HG03520 (cell line): Measurements from ENCODE around the gene PROZ.
"Not testable (repeated sequence)": the region's sequence is repeated elsewhere in the genome, so short reads cannot be mapped to it uniquely, and the experiment has no call there.

Experiments used
- ATAC-seq: cut with Tn5 transposase; IDR thresholded peaks from one replicate; pipeline ENCODE4 v1.9.1; 2021; ENCODE audit warnings: mild to moderate bottlenecking, moderate library complexity; ENCODE audit not compliant: unreplicated experiment

The PROZ gene, protein sequence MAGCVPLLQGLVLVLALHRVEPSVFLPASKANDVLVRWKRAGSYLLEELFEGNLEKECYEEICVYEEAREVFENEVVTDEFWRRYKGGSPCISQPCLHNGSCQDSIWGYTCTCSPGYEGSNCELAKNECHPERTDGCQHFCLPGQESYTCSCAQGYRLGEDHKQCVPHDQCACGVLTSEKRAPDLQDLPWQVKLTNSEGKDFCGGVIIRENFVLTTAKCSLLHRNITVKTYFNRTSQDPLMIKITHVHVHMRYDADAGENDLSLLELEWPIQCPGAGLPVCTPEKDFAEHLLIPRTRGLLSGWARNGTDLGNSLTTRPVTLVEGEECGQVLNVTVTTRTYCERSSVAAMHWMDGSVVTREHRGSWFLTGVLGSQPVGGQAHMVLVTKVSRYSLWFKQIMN

DNA sequence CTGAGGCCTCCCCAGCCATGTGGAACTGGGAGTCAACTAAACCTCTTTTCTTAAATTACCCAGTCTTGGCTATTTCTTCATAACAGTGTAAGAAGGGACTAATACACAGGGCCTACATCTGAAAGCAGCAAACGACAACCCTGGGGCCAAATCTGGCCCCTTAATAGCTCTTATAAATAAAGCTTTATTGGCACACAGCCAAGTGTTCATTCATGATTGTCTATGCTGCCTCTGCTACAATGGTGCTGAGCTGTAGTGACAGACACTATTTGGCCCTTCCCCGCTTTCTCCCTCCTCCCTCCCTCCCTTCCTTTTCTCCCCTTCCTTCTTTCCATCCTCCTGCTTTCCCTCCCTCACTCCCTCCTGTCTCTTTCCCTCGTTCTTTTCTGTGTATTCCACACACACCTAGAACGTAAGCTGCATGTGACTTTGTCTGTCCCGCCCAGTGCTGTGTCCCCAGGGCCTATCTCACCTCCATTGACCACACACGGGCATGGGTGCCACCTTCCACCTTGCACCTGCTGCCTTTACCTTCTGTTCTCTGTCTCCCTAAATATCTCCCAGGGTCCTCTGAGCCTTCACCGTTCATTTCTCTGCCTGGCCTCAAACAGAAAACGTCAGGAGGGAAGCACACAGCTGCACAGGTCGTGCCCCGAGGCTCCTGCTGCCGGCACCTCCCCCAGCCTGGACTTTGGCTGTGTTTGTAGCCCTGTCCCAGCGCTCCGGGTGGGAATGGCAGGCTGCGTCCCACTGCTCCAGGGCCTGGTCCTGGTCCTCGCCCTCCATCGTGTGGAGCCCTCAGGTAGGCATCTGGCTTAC lies at the start of gene PROZ:
TSS of gene PROZ (plus strand) at position 720 of the 819 bp plus-strand sequence. CDS start at position 733, 13 bp downstream.
- no peak for ATAC-seq

DNA sequence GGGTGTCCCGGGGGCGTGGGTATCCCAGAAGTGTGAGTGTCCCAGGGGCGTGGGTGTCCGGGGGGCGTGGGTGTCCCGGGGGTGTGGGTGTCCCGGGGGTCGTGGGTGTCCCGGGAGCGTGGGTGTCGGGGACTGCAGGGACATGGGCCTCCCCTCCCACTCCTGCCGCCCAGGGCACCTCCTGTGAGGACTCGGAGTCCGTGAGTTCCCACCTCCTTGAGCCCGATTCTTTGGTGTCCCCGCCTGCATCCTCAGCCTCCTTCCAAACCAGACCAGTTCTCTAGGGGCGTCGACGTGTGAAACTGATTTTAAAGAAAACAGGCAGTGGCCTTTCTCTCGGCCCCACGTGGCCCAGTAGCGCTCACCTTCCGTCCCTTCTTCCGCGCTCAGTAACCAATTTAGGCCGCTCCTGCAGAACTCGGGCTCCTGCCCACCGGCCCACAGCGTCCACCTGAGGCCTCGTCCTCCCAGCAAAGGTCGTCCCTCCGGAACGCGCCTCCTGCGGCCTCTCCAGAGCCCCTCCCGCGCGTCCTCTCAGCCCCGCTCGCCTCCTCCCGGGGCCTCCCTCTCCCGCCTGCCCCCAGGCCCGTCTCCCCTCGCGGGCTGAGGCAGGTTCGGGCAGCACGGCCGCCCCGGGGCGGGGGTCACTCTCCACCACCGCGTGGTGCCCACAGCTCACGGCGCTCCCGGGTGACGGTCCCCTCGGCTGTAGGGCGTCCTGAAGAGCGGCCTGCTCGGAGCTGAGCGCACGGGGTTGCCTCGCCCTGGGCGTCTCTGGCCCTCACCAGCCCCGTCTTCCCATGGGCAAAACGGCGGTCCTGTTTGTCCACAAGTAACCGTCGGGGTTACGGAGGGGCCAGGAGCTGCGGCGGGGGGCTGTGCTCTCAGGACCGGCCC lies 49.0 kb upstream of the PROZ start:
- no peak for ATAC-seq

DNA sequence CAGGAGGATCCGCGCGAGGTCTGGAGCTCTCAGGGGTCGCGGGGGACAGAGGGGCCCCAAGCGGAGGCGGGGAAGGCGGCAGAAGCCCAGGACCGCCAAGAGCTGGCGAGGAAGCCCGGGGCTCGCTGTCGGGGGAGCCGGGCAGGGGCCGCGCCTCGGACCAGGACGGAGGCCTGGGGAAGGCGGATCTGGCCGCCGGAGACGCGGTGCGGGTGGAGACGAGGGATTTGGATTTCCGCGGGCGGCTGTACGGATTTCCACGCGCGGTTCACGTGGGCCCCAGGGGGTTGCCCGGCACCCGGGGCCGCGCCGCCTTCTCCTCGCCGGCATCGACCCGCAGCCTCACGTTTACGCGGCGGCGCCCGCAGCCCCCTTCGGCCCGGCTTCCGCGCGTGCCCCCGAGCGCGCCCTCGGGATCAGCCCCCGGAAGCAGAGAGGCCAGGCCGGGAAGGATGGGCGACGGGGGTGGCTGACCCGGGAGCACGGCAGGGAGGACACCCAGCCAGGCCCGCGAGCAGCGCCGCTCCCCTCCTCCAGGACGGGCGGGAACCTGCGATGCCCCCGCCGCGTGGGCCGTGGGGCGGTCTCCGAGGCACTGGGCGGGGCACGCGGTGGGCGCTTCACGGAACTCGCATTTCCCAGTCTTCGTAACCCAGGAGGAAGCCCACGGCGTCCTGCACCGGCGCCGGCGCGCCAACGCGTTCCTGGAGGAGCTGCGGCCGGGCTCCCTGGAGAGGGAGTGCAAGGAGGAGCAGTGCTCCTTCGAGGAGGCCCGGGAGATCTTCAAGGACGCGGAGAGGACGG lies 48.2 kb upstream of the PROZ start:
- no peak for ATAC-seq

DNA sequence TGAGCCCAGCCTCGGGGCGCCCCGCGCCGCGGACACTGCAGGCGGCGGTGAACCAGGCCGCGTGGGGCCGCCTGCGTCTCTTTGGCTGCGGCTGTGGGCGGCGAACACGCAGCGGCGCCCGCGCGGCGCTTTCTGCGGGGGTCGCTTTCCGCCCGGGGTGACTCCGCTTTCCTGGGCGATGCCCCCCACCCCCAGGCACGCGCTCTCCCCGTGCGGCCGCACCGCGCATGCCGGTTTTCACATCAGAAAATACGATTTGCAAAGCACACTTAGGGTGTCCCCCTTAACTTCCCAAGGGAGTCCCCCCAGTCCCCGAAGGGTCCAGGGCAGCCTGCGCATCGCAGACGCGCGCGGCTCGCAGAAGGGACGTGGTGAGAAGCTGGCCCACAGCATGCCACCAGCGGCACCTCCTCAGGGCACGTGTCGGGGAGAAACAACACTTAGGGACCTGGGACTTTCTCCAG lies 47.6 kb upstream of the PROZ start:
- no peak for ATAC-seq

DNA sequence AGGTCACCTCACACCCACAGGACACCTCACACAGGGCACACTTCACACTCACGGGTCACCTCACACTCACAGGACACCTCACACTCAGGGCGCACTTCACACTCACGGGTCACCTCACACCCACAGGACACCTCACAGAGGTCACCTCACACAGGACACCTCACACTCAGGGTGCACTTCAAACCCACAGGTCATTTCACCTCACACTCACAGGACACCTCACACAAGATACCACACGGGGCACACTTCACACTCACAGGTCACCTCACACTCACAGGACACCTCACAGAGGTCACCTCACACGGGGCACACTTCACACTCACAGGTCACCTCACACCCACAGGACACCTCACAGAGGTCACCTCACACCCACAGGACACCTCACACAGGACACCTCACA lies 46.6 kb upstream of the PROZ start:
- ATAC-seq, result not testable (repeated sequence)

DNA sequence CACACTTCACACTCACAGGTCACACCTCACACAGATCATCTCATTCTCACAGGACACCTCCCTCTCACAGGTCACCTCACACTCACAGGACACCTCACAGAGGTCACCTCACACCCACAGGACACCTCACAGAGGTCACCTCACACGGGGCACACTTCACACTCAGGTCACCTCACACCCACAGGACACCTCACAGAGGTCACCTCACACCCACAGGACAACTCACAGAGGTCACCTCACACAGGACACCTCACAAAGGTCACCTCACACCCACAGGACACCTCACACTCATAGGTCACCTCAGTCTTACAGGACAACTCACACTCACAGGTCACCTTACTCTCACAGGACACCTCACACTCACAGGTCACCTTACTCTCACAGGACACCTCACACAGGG lies 46.0 kb upstream of the PROZ start:
- not testable (repeated sequence) for ATAC-seq

DNA sequence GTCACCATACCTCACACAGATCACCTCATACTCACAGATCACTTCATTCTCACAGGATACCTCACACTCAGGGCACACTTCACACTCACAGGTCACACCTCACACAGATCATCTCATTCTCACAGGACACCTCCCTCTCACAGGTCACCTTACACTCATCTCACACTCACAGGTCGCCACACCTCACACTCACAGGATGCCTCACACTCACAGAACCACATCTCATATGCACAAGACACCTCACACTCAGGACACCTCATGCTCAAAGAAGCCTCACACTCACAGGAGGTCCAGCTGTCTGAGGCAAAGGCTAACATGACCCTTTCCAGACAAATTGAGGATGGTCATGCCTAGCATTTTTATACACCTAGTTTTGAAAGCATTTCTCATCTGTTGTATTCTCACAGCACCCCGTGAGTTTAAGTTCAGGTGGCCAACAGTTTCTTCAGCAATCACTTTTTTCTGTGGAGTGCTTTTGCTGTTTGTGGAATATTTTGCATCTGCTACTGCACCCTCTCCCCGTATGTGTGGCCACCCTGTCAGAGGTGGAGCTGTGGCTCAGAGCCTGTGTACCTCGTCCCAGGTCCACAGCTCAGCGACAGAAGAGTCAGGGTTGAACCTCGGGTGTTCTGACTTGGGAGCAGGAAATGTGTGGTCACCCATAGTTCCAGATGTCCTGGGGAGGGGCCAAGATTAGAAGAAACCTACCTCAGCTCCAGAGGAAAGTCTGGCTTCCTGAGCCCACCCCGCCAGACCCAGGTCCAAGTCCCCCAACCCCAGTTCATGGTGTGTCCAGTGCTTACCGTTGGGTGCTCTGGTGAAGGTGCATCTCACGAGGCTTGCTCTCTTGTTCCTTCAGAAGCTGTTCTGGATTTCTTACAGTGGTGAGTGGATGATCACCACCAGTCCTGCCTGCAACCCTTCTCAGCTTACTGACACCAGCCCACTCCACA lies 45.3 kb upstream of the PROZ start:
- no peak for ATAC-seq

DNA sequence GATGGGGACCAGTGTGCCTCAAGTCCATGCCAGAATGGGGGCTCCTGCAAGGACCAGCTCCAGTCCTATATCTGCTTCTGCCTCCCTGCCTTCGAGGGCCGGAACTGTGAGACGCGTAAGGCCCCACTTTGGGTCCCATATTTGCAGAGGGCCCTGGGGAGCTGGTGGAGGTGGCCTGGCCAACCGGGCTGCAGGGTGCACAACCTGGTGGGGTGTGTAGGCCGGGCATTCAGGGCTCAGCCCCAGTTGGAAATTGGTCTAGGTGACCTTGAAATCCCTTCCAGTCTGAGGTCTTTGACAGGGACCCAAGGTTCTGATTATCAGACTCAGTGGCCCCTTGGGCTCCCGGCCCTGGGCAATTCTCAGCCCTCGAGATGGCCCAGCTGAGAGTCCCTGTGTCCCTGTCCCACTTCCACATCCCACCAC lies 44.6 kb upstream of the PROZ start:
- no peak for ATAC-seq

DNA sequence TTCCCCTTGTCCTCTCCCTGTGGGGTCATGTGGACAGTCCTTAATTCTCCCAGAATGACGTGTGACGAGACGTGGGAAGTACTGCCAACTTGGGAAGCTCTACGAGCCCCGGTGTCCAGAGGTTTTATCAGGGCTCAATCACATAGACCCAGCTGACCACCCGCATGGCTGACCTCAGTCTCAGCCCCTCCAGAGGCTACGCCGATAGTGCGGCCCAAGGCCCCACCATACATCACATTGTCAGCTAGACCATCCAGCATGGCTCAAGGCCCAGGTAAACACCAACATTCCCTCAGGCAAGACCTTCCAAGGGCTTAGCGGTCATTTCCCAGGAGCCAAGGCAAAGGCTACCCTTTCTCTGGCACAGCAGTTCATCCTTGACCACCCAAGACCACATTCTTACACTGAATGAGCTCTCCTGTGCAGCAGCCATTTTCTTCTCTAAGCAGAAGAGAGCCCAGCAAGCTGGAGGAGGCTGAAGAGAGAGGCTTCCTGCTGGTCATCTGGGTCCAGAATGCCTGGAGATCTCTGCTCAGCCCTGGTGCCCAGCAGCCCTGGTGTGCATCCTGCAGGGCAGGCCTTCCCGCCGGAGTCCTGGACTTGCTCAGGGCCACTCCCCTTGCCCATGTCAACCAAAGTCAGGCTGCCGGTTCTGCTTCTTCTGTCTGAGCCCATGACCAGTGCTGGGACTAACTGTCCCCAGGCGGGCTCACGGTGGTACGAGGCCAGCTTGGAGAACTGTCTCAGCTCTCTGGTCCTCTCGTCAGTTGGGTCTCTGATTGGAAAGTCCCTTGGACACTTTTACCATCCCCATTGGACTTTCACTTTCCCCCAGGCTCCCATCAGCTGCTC lies 43.7 kb upstream of the PROZ start:
- no peak for ATAC-seq

DNA sequence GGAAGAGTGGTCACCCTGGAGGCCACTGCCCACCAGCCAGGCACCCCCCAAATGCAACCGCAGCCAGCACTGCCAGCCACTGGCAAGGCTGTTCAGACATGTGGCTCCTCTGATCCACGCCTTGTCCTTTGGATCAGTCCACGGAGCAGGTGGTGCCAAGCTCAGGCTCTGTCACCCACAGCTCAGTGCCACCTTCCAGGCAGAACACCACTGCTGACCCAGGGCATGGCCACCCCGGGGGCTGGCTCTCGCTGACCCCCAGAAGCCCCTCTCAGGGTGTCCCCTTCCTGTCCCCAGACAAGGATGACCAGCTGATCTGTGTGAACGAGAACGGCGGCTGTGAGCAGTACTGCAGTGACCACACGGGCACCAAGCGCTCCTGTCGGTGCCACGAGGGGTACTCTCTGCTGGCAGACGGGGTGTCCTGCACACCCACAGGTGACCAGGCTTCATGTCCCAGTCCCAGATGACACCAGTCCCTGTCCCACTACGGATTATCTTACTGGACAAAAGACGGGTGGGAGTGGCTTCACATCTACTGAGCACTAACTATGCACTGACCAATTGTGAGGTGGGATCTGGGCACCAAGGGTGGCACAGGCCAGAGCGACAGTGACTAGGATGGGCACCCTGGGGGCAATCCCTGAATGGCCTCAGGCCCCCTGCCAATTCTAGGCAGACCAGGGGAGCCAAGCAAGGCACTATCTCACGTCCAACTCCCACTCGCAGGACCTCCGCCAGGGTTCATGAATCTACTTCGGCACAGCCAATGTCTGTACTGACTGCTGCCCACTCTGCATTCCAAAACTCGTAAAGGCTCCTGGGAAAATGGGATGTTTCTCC lies 42.9 kb upstream of the PROZ start:
- ATAC-seq, result no peak

DNA sequence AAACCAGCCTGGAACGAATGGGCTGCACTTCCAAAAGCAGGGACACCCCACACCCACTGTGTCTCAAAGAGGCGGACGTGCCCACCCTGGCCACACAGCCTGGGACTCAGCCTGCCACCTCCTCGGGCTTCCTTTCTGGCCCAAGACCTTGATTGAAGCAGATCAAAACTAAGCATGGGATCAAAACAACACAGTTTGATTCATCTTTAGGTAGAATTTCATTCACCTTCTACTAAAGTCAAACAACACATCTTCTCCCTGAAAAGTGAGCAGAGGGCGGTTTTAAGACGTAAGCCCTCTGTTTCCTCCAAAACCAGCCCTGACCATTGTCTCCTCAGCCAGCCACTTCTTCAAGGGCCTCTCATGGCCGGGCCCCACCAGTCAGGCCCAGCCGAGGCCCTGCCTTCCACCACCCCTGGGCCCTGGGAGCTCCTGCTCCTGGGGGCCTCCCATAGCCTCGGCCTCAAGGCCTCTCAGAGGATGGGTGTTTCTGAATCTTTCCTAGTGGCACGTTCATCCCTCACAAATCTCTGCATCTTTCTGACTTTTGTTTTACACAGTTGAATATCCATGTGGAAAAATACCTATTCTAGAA lies 42.1 kb upstream of the PROZ start:
- no peak for ATAC-seq

DNA sequence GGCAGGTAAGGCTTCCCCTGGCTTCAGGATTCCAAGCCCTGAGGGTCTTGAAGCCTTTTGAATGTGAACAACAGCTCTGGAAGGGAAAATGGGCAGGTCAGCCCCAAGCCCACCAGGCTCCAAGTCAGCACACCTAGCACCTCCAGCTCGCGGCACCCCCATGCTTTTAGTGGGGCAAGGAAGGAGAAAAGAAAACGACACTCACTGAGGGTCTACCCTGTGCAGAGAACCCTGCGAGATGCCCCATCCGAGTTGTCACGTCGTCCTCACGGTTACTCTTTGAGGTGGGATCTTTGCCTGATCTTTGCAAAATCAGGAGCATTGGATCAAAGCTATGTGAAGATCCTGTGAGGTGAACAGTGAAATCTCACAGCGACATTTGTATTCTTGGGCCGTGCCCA lies 41.6 kb upstream of the PROZ start:
- no peak for ATAC-seq

DNA sequence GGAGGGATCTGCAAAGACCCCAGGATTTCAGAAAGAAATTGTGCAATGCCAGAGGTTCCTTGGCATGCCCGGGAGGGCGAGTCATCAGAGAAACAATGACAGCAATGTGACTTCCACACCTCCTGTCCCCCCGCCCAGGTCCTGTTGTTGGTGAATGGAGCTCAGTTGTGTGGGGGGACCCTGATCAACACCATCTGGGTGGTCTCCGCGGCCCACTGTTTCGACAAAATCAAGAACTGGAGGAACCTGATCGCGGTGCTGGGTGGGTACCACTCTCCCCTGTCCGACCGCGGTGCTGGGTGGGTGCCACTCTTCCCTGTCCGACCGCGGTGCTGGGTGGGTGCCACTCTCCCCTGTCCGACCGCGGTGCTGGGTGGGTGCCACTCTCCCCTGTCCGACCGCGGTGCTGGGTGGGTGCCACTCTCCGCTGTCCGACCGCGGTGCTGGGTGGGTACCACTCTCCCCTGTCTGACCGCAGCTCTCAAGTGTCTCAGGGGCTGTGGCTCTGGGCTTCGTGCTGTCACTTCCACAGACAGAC lies 41.0 kb upstream of the PROZ start:
- no peak for ATAC-seq

DNA sequence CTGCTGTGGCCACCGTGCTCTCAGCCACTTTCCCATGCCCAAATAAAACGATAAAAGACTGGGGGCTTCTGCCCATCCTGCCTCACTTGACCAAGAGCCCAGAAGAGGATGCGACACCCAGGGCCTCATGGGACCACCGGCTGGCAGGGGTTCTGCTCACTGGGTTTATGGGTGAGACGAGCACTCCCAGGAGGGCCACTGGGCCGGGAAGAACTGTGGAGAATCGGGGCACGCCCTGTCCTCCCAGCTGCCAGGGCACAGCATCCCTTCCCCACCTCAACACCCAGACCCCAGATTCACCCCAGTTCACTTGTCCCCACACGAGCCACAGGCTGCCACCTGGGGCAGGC lies 40.6 kb upstream of the PROZ start:
- ATAC-seq, result no peak

DNA sequence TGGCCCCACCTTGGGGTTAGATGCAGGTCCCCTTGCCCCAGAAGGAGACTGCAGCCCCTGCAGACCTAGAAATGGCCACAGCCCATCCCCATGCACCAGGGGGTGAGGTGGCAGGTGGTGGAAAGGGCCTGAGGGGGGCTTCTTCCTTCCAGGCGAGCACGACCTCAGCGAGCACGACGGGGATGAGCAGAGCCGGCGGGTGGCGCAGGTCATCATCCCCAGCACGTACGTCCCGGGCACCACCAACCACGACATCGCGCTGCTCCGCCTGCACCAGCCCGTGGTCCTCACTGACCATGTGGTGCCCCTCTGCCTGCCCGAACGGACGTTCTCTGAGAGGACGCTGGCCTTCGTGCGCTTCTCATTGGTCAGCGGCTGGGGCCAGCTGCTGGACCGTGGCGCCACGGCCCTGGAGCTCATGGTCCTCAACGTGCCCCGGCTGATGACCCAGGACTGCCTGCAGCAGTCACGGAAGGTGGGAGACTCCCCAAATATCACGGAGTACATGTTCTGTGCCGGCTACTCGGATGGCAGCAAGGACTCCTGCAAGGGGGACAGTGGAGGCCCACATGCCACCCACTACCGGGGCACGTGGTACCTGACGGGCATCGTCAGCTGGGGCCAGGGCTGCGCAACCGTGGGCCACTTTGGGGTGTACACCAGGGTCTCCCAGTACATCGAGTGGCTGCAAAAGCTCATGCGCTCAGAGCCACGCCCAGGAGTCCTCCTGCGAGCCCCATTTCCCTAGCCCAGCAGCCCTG lies 40.0 kb upstream of the PROZ start:
- no peak for ATAC-seq
